ENCODE results near the gene HS1BP3. TPM values are rescaled to one million over a fixed set of nuclear protein-coding genes. Genes with fewer than 3 reads are reported as not detected.
A peak's percentile ranks its signal among the peaks of the same experiment; 100 is the strongest.

Gene HS1BP3
- total and polyA plus RNA-seq, 9 of the 15 experiments (the other 6 are each of a cell fraction or from before 2014, with no cell fraction given) = 0.41 to 8.3 (median 5.9) TPM

DNA sequence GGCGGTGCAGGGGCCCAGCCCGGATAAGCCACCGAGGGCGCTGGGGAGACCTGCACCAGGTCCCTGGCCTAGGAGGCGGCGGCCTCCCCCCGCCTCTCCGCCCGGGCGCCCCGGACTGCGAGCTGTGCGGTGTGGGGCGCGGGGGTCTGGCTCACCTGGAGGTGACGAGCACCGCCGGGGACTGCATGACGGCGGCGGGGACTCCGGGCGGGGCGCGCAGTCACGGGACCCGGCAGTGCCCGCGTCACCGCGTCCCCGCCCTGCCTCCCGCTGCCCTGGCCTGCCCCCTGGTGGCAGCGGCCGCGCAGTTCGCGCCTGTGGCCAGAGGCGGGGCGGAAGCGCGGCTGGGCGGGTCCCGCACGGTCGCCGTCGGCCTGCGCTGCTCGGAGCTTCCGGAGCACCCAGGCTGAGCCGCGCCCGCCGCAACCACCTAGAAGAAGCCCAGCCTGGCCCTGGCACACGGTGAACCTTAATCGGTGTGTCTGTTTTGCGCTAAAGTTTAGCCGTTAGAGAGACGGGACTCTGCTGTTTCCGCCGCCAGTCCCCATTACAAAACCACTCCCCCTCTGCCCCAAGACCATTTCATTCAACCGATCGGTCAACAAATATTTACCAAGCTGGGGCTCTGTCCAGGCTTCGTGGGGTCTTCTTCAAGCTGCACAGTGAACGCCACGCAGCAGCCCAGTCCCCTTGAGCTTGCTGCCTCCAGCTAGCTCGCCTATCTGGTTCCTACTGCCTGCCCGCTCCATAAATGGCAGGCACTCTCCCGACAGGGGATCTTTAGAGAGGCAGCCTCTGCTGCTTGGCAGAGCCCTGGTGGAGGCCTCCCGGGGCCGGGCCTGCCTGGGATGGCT, at the start of gene HS1BP3 (continued):
- TF ChIP-seq, protein P1, sequence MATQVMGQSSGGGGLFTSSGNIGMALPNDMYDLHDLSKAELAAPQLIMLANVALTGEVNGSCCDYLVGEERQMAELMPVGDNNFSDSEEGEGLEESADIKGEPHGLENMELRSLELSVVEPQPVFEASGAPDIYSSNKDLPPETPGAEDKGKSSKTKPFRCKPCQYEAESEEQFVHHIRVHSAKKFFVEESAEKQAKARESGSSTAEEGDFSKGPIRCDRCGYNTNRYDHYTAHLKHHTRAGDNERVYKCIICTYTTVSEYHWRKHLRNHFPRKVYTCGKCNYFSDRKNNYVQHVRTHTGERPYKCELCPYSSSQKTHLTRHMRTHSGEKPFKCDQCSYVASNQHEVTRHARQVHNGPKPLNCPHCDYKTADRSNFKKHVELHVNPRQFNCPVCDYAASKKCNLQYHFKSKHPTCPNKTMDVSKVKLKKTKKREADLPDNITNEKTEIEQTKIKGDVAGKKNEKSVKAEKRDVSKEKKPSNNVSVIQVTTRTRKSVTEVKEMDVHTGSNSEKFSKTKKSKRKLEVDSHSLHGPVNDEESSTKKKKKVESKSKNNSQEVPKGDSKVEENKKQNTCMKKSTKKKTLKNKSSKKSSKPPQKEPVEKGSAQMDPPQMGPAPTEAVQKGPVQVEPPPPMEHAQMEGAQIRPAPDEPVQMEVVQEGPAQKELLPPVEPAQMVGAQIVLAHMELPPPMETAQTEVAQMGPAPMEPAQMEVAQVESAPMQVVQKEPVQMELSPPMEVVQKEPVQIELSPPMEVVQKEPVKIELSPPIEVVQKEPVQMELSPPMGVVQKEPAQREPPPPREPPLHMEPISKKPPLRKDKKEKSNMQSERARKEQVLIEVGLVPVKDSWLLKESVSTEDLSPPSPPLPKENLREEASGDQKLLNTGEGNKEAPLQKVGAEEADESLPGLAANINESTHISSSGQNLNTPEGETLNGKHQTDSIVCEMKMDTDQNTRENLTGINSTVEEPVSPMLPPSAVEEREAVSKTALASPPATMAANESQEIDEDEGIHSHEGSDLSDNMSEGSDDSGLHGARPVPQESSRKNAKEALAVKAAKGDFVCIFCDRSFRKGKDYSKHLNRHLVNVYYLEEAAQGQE (IDR thresholded peaks at IDR 0.05; ENCODE audit: borderline replicate concordance) = peak; percentile 80
- TF ChIP-seq, protein P1 (CRISPR knock-in tag; IDR thresholded peaks at IDR 0.05; ENCODE audit: low read depth) = peak; percentile 59; the same call in 1 of the 2 replicates
- TF ChIP-seq MTA1 (IDR thresholded peaks at IDR 0.05; ENCODE audit: borderline replicate concordance) (no peak), SIX5 (IDR thresholded peaks at IDR 0.05; ENCODE audit: borderline replicate concordance in 1 of 2, insufficient read depth in 1 of 2, low read depth in 1 of 2, low read length in 2 of 2) (no peak), DDX20 (tag; IDR thresholded peaks at IDR 0.05; ENCODE audit: low read depth) (no peak), ZSCAN32 (CRISPR knock-in tag; IDR thresholded peaks at IDR 0.05) (no peak), SMARCE1 (IDR thresholded peaks at IDR 0.05) (no peak), NFE2 (IDR thresholded peaks at IDR 0.05; ENCODE audit: low read depth) (no peak), TARDBP (IDR thresholded peaks at IDR 0.05) (peak; percentile 51; the same call in 1 of the 2 replicates), ARID2 (IDR thresholded peaks at IDR 0.05) (no peak)
- TF ChIP-seq, protein P2, sequence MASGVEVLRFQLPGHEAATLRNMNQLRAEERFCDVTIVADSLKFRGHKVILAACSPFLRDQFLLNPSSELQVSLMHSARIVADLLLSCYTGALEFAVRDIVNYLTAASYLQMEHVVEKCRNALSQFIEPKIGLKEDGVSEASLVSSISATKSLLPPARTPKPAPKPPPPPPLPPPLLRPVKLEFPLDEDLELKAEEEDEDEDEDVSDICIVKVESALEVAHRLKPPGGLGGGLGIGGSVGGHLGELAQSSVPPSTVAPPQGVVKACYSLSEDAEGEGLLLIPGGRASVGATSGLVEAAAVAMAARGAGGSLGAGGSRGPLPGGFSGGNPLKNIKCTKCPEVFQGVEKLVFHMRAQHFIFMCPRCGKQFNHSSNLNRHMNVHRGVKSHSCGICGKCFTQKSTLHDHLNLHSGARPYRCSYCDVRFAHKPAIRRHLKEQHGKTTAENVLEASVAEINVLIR (CRISPR knock-in tag; IDR thresholded peaks at IDR 0.05) = peak; percentile 85
- TF ChIP-seq, protein P3, sequence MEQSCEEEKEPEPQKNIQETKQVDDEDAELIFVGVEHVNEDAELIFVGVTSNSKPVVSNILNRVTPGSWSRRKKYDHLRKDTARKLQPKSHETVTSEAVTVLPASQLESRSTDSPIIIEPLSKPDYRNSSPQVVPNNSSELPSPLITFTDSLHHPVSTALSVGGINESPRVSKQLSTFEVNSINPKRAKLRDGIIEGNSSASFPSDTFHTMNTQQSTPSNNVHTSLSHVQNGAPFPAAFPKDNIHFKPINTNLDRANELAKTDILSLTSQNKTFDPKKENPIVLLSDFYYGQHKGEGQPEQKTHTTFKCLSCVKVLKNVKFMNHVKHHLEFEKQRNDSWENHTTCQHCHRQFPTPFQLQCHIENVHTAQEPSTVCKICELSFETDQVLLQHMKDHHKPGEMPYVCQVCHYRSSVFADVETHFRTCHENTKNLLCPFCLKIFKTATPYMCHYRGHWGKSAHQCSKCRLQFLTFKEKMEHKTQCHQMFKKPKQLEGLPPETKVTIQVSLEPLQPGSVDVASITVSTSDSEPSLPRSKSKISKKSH (CRISPR knock-in tag; IDR thresholded peaks at IDR 0.05) = no peak
- TF ChIP-seq, protein P4, sequence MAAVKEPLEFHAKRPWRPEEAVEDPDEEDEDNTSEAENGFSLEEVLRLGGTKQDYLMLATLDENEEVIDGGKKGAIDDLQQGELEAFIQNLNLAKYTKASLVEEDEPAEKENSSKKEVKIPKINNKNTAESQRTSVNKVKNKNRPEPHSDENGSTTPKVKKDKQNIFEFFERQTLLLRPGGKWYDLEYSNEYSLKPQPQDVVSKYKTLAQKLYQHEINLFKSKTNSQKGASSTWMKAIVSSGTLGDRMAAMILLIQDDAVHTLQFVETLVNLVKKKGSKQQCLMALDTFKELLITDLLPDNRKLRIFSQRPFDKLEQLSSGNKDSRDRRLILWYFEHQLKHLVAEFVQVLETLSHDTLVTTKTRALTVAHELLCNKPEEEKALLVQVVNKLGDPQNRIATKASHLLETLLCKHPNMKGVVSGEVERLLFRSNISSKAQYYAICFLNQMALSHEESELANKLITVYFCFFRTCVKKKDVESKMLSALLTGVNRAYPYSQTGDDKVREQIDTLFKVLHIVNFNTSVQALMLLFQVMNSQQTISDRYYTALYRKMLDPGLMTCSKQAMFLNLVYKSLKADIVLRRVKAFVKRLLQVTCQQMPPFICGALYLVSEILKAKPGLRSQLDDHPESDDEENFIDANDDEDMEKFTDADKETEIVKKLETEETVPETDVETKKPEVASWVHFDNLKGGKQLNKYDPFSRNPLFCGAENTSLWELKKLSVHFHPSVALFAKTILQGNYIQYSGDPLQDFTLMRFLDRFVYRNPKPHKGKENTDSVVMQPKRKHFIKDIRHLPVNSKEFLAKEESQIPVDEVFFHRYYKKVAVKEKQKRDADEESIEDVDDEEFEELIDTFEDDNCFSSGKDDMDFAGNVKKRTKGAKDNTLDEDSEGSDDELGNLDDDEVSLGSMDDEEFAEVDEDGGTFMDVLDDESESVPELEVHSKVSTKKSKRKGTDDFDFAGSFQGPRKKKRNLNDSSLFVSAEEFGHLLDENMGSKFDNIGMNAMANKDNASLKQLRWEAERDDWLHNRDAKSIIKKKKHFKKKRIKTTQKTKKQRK (IDR thresholded peaks at IDR 0.05; ENCODE audit: borderline replicate concordance, low read depth, low read length) = no peak
